K562 (cell line): ENCODE data around the gene ADGRG1. TPM values are rescaled to one million over a fixed set of nuclear protein-coding genes. Genes with fewer than 3 reads are reported as not detected.

ENCODE experiments used
- ATAC-seq: fragments of 200-7000 bp; cut with Tn5 transposase; 3 replicates; pipeline ENCODE4 v1.9.1; 2020; ENCODE audit warnings: moderate library complexity
- BruUV-seq: library from RNA; stranded (reverse); fragments of 400-500 nt; replicated peaks from 2 replicates; lab custom pipeline; 2021; lab: Mats Ljungman, UMichigan
- CTCF ChIA-PET: fragments of 300-600 bp; formaldehyde crosslinking; extraction: SDS; loops from one replicate; lab custom pipeline; 2021; ENCODE audit warnings: low intra/inter-chr PET ratio; lab: Yijun Ruan, JAX
- POLR2A ChIA-PET: fragments of 300-600, 350-650 bp; sonication (Branson Sonifier 250); formaldehyde crosslinking; extraction: SDS; loops from one replicate; lab custom pipeline; 2021; ENCODE audit warnings: antibody characterized with exemption, inconsistent platforms; lab: Yijun Ruan, JAX
- DNase-seq, 4 experiments: peaks; one replicate each; pipeline versions ENCODE4 v3.0.0 to v3.0.0-alpha.2; 2011 to 2018; ENCODE audit warnings: low spot score in 3 of 4, mixed read lengths in 3 of 4; ENCODE audit errors: extremely low read depth in 1 of 4
- FAIRE-seq: peaks from 2 replicates; lab custom pipeline; 2011; peaks lifted over from hg19 to GRCh38; lab: Jason Lieb, UNC
- H2AFZ ChIP-seq: 2 replicates; pipeline ENCODE4 v1.6.0; 2011; ENCODE audit warnings: low read depth, low read length, control low read depth, inconsistent platforms
- H3K27ac ChIP-seq: fragments of 200-600 bp; 3 replicates; pipeline ENCODE4 v1.8.0; 2011; ENCODE audit warnings: low read depth, mild to moderate bottlenecking, control low read depth, inconsistent platforms, low read length, moderate library complexity, mixed read lengths; ENCODE audit errors: extremely low read depth
- H3K27me3 ChIP-seq, 2 experiments: fragments of 300-600 bp in 1 of 2; 2 replicates in 1 of 2; 3 replicates in 1 of 2; pipeline versions ENCODE4 v1.6.0 to v1.8.0; 2011; ENCODE audit warnings: inconsistent platforms in 2 of 2, low read length in 2 of 2, mild to moderate bottlenecking in 1 of 2, mixed read lengths in 1 of 2, moderate library complexity in 1 of 2; ENCODE audit not compliant: control insufficient read depth in 2 of 2, insufficient read depth in 2 of 2
- H3K36me3 ChIP-seq: fragments of 300-600 bp; 3 replicates; pipeline ENCODE4 v1.8.0; 2011; ENCODE audit warnings: mild to moderate bottlenecking, low read length, inconsistent platforms; ENCODE audit not compliant: control insufficient read depth, insufficient read depth
- H3K4me1 ChIP-seq, 2 experiments: fragments of 200-600 bp in 1 of 2; replicated peaks in 1 of 2; 2 replicates in 1 of 2; 3 replicates in 1 of 2; pipeline versions ENCODE4 v1.5.1 to v1.8.0; 2011; ENCODE audit warnings: inconsistent platforms in 2 of 2, low read length in 2 of 2, mild to moderate bottlenecking in 1 of 2, mixed read lengths in 1 of 2, moderate library complexity in 1 of 2; ENCODE audit not compliant: control insufficient read depth in 2 of 2, insufficient read depth in 2 of 2
- H3K4me2 ChIP-seq: 2 replicates; pipeline ENCODE4 v1.6.1; 2011; ENCODE audit warnings: low read length, control low read depth, inconsistent platforms, mixed read lengths; ENCODE audit not compliant: insufficient read depth
- H3K4me3 ChIP-seq: fragments of 200-600 bp; sonication (generic), shearing (Covaris generic); 2 replicates; pipeline ENCODE4 v1.5.1; 2016; ENCODE audit warnings: control low read depth, inconsistent platforms
- H3K79me2 ChIP-seq: fragments of 200-600 bp; 3 replicates; pipeline ENCODE4 v1.8.0; 2011; ENCODE audit warnings: low read length, inconsistent platforms; ENCODE audit not compliant: control insufficient read depth, insufficient read depth
- H3K9ac ChIP-seq, 2 experiments: 2 replicates each; pipeline versions ENCODE4 v1.6.0 to v1.6.1; 2011; ENCODE audit warnings: low read depth in 2 of 2, low read length in 2 of 2, control low read depth in 1 of 2, inconsistent platforms in 1 of 2, mild to moderate bottlenecking in 1 of 2, mixed read lengths in 1 of 2; ENCODE audit not compliant: insufficient read depth in 1 of 2
- H3K9me1 ChIP-seq: one replicate; pipeline ENCODE4 v1.6.0; 2011; ENCODE audit warnings: inconsistent platforms, mild to moderate bottlenecking, low read length, moderate library complexity; ENCODE audit not compliant: control insufficient read depth, insufficient read depth
- H3K9me3 ChIP-seq: replicated peaks from 2 replicates; pipeline ENCODE4 v1.5.1; 2011; ENCODE audit warnings: low read depth, low read length, inconsistent platforms; ENCODE audit not compliant: control insufficient read depth, insufficient read depth
- H4K20me1 ChIP-seq: replicated peaks from 2 replicates; pipeline ENCODE4 v1.6.1; 2011; ENCODE audit warnings: low read length, inconsistent platforms, mixed read lengths; ENCODE audit not compliant: control insufficient read depth, insufficient read depth
- CBX1 ChIP-seq: sonication (generic); IDR thresholded peaks from 2 replicates; pipeline ENCODE4 v1.6.1; 2016; ENCODE audit warnings: antibody characterized with exemption, low read depth, mild to moderate bottlenecking
- CEBPB ChIP-seq: fragments of 450-650 bp; IDR thresholded peaks from 2 replicates; pipeline ENCODE4 v1.6.1; 2016; ENCODE audit warnings: missing genetic modification characterization, missing compliant biosample characterization
- CEBPG ChIP-seq, 3 experiments: fragments of 200-800 bp in 1 of 3; sonication (Bioruptor generic) in 1 of 3; sonication (generic) in 1 of 3; formaldehyde crosslinking in 1 of 3; IDR thresholded peaks in 2 of 3; conservative IDR thresholded peaks in 1 of 3; 2 replicates each; pipeline versions ENCODE4 v1.6.1 to v1.8.0; 2016 to 2022; ENCODE audit warnings: missing compliant biosample characterization in 2 of 3, missing genetic modification characterization in 2 of 3, mild to moderate bottlenecking in 1 of 3, missing genetic modification reagents in 1 of 3
- KDM1A ChIP-seq, 2 experiments: fragments of 450-650 bp; IDR thresholded peaks; 2 replicates each; pipeline ENCODE4 v1.6.1; 2016; ENCODE audit warnings: mild to moderate bottlenecking in 2 of 2
- PHF20 ChIP-seq: fragments of 450-650 bp; IDR thresholded peaks from 2 replicates; pipeline ENCODE4 v1.6.1; 2018; ENCODE audit not compliant: partially characterized antibody
- WHSC1 ChIP-seq: IDR thresholded peaks from one replicate; pipeline ENCODE4 v1.6.1; 2012; ENCODE audit warnings: low read length, control low read depth, inconsistent platforms
- ZKSCAN1 ChIP-seq: fragments of 150-350 bp; IDR thresholded peaks from 2 replicates; pipeline ENCODE4 v1.6.1; 2016; ENCODE audit warnings: low read depth, low read length
- WGBS: fragments of 100-300 bp; shearing (Covaris generic); methylation state at CpG from one replicate; pipeline ENCODE4 v1.1.6; 2016; ENCODE audit warnings: low coverage, mixed read lengths; ENCODE audit not compliant: insufficient coverage; ENCODE audit errors: missing lambda C conversion rate; 5-methylcytosine and 5-hydroxymethylcytosine counted together
- in situ Hi-C: fragments of 300-500 bp; cut with MboI; formaldehyde crosslinking; loops from 4 replicates; pipeline ENCODE4 v1.15.0; 2018; ENCODE audit warnings: inconsistent platforms, mixed read lengths
- intact Hi-C: fragments of 100-400 bp; cut with micrococcal nuclease; formaldehyde crosslinking; loops from 2 replicates; pipeline ENCODE4 v1.14.2; 2022
- polyA plus RNA-seq, 8 experiments: library from polyadenylated mRNA; depleted of rRNA in 4 of 8; stranded (reverse) in 5 of 8; unstranded in 3 of 8; fragments of >200 nt; fragmentation: Nextera tagmentation in 2 of 8; fragmentation: Illumina TruSeq in 1 of 8; extraction: Ambion mirVana in 2 of 8; extraction: Trizol in 1 of 8; gene quantifications; 2 replicates each; pipeline versions ENCODE4 v1.2.1 to v1.2.3, GENCODE V29; 2011 to 2014; ENCODE audit warnings: inconsistent platforms in 1 of 8, missing spikeins in 1 of 8
- total RNA-seq, 7 experiments: library from RNA; depleted of rRNA in 6 of 7; stranded (reverse); fragments of >200 nt in 6 of 7; fragmentation: Illumina TruSeq in 2 of 7; extraction: Trizol in 2 of 7; gene quantifications; 2 replicates each; pipeline versions ENCODE4 v1.2.1 to v1.2.3, GENCODE V29; 2011 to 2021; ENCODE audit warnings: low replicate concordance in 1 of 7
- TF ChIP-seq, protein P1 (sequence below): fragments of 450-650 bp; IDR thresholded peaks from 2 replicates; pipeline ENCODE4 v1.6.1; 2016; ENCODE audit warnings: mild to moderate bottlenecking, moderate library complexity

The ADGRG1 gene
- total and polyA plus RNA-seq, 9 of the 15 experiments (the other 6 are each of a cell fraction or from before 2014, with no cell fraction given) = 0.04 to 0.31 (median 0.16) TPM; not detected in 6

DNA sequence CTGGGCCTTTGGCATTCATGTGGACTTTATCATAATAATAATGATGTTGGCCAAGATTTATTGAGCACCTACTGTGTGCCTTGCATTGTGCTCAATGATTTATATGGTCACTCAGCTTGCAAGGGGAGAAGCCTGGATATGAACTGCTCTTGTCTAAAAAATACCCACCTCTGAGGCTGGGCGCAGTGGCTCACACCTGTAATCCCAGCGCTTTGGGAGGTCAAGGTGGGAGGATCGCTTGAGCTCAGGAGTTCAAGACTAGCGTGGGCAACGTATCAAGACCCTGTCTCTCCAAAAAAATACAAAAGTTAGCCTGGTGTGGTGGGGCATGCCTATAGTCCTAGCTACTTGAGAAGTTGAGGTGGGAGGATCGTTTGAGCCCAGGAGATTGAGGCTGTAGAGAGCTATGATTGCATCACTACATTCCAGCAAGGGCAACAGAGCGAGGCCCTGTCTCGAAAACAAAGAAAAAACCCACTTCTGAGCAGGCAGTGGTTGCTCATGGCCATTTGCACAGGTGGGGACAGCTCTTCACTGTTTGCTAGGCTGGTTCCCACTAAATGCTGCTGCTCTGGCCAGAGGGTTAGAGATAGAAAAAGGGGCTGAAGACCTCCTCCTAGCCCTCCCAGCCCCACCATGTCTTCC lies 4.3 kb upstream of the ADGRG1 start:
- peaks cover 7 to 37% of the 10 kb centered on the region in 2 experiments; a peak in 4 of 5 replicates for H3K4me1 ChIP-seq
- 49% methylated on average over 8 of the region's 8 CpGs for WGBS
- no peaks in the 10 kb centered on the region for H4K20me1 ChIP-seq
- intact Hi-C loops (no loop called here), in situ Hi-C loops (no loop called here)
- H3K9me1 ChIP-seq = no peaks in the 10 kb centered on the region
- POLR2A ChIA-PET = interaction anchor here (1.1 to 1.7 kb wide), 3 partner anchors 12 to 17 kb away, joined by 3 to 6 read pairs (median 5); no protein-coding TSS in a partner anchor
- ATAC-seq (no peak), DNase-seq (no peak), FAIRE-seq (no peak)
- no peaks in the 10 kb centered on the region for H3K79me2 ChIP-seq
- CTCF ChIA-PET = no interaction called here
- no peak overlapping the region for H2AFZ ChIP-seq
- H3K27me3 ChIP-seq = peaks cover 0 to 56% of the 10 kb centered on the region in 2 experiments; a peak in 2 of 5 replicates
- H3K4me2 ChIP-seq = no peak overlapping the region
- H3K9me3 ChIP-seq = no peaks in the 10 kb centered on the region
- no peak overlapping the region for H3K4me3 ChIP-seq
- H3K9ac ChIP-seq = no peak overlapping the region
- no TSS peak for BruUV-seq
- no peaks in the 10 kb centered on the region for H3K36me3 ChIP-seq
- no peak overlapping the region for H3K27ac ChIP-seq
- TF ChIP-seq ZKSCAN1 = peak; percentile 90
- TF ChIP-seq CEBPB (tag) = peak; percentile 77
- TF ChIP-seq WHSC1 = no peak
- TF ChIP-seq, protein P1, sequence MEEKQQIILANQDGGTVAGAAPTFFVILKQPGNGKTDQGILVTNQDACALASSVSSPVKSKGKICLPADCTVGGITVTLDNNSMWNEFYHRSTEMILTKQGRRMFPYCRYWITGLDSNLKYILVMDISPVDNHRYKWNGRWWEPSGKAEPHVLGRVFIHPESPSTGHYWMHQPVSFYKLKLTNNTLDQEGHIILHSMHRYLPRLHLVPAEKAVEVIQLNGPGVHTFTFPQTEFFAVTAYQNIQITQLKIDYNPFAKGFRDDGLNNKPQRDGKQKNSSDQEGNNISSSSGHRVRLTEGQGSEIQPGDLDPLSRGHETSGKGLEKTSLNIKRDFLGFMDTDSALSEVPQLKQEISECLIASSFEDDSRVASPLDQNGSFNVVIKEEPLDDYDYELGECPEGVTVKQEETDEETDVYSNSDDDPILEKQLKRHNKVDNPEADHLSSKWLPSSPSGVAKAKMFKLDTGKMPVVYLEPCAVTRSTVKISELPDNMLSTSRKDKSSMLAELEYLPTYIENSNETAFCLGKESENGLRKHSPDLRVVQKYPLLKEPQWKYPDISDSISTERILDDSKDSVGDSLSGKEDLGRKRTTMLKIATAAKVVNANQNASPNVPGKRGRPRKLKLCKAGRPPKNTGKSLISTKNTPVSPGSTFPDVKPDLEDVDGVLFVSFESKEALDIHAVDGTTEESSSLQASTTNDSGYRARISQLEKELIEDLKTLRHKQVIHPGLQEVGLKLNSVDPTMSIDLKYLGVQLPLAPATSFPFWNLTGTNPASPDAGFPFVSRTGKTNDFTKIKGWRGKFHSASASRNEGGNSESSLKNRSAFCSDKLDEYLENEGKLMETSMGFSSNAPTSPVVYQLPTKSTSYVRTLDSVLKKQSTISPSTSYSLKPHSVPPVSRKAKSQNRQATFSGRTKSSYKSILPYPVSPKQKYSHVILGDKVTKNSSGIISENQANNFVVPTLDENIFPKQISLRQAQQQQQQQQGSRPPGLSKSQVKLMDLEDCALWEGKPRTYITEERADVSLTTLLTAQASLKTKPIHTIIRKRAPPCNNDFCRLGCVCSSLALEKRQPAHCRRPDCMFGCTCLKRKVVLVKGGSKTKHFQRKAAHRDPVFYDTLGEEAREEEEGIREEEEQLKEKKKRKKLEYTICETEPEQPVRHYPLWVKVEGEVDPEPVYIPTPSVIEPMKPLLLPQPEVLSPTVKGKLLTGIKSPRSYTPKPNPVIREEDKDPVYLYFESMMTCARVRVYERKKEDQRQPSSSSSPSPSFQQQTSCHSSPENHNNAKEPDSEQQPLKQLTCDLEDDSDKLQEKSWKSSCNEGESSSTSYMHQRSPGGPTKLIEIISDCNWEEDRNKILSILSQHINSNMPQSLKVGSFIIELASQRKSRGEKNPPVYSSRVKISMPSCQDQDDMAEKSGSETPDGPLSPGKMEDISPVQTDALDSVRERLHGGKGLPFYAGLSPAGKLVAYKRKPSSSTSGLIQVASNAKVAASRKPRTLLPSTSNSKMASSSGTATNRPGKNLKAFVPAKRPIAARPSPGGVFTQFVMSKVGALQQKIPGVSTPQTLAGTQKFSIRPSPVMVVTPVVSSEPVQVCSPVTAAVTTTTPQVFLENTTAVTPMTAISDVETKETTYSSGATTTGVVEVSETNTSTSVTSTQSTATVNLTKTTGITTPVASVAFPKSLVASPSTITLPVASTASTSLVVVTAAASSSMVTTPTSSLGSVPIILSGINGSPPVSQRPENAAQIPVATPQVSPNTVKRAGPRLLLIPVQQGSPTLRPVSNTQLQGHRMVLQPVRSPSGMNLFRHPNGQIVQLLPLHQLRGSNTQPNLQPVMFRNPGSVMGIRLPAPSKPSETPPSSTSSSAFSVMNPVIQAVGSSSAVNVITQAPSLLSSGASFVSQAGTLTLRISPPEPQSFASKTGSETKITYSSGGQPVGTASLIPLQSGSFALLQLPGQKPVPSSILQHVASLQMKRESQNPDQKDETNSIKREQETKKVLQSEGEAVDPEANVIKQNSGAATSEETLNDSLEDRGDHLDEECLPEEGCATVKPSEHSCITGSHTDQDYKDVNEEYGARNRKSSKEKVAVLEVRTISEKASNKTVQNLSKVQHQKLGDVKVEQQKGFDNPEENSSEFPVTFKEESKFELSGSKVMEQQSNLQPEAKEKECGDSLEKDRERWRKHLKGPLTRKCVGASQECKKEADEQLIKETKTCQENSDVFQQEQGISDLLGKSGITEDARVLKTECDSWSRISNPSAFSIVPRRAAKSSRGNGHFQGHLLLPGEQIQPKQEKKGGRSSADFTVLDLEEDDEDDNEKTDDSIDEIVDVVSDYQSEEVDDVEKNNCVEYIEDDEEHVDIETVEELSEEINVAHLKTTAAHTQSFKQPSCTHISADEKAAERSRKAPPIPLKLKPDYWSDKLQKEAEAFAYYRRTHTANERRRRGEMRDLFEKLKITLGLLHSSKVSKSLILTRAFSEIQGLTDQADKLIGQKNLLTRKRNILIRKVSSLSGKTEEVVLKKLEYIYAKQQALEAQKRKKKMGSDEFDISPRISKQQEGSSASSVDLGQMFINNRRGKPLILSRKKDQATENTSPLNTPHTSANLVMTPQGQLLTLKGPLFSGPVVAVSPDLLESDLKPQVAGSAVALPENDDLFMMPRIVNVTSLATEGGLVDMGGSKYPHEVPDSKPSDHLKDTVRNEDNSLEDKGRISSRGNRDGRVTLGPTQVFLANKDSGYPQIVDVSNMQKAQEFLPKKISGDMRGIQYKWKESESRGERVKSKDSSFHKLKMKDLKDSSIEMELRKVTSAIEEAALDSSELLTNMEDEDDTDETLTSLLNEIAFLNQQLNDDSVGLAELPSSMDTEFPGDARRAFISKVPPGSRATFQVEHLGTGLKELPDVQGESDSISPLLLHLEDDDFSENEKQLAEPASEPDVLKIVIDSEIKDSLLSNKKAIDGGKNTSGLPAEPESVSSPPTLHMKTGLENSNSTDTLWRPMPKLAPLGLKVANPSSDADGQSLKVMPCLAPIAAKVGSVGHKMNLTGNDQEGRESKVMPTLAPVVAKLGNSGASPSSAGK = no peak
- peak; percentile 1 for TF ChIP-seq PHF20
- 0 out of 4 replicates have a peak, but pooled peaks of 1 of the 2 experiments have one; percentile 4 for TF ChIP-seq KDM1A (IDR thresholded peaks at IDR 0.05)
- TF ChIP-seq CEBPG (CRISPR knock-in tag; IDR thresholded peaks at IDR 0.05) = peak; percentile 77
- TF ChIP-seq CEBPG (tag; conservative IDR thresholded peaks at IDR 0.05 in 1 of 2, IDR thresholded peaks at IDR 0.05 in 1 of 2) = peak; percentile 51 to 74; a peak in 3 of 4 replicates
- 0 out of 2 replicates have a peak, but pooled peaks have one; percentile 3 for TF ChIP-seq CBX1
